ENCODE results near the gene TECRL.

Gene TECRL, protein sequence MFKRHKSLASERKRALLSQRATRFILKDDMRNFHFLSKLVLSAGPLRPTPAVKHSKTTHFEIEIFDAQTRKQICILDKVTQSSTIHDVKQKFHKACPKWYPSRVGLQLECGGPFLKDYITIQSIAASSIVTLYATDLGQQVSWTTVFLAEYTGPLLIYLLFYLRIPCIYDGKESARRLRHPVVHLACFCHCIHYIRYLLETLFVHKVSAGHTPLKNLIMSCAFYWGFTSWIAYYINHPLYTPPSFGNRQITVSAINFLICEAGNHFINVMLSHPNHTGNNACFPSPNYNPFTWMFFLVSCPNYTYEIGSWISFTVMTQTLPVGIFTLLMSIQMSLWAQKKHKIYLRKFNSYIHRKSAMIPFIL

DNA sequence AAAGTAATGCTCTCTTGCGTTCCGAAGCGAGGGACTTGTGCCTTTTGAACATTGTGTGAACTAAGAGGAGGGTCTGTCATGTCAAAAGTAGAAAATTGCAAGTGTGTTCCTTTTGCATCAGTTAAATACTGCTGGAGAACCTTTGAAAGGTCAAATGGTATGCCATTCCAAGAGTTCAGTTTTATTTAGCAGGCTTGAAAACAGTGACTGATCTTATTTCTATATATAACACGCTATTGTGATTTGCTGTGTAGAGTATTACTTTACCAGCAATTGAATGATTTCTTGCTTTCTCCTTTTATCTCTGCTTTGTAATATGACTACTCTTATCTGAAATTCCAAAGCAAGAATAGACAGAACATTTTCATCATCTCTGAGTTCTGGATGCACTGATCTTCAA is at the start of gene TECRL:
TECRL (minus strand) TSS at position 151 of the 400 bp plus-strand sequence; CDS start at position 52, 99 bp downstream.
- DNase-seq: no peak

GRCh38 chr4:64432674-64433073 is 23.4 kb upstream of the TECRL start:
- DNase-seq: no peak

DNA sequence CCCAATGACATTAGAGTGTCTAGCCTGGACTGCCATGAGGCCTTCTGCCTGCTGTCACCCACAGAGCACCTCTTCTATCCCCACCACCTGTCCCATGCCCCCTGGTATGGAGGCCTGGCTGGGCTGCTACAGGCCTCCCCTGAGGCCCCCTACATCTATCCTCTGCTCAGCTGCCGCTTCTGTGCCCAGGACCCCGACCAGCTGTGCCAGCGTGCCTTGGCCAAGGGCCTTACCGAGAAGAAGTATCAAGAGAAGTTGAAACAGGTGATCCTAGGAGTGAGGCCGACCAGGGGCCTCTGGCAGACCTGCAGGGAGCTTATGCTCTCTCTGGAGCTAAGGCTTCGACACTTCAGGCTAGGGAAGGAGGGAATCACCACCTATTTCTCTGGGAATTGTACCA is 21.7 kb upstream of the TECRL start:
- no peak for DNase-seq

DNA sequence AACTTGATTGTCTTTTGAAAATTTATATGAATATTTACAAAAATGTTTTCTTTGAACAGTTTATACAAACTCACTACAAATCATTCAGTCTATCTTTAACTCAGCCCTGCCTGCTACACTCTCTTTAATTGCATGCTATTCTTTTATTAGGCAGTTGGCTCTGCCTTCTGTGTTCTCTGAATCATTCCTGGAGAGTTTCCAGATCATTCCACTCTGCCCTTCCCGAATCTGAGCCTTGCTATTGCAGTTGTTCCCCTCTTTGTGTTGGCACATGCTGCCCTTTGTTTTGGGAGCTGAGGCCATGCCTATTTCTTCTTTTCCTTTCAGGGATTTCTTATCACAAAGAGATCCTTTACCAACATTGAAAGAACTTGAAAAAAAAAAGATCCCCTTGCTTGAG is 8.7 kb upstream of the TECRL start:
- DNase-seq: no peak

DNA sequence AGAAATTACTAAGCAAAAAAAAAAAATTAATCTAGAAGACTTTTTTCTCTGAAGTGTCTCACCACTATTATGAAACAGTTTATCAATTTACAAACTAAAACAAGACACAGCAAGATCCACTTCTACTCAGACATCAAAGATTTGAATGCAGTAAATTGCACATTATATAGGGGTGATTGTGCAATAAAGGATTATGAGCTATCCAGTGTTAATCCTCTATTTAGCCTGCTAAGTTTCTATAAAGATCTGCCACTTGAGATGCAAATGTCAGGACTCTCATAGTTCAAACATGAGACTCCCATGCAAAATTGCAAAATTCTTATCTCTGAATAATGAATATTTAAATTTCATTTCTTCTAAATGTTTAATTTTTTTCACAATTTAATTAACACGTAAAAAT is 2.2 kb downstream of the TECRL start:
- no peak for DNase-seq

DNA sequence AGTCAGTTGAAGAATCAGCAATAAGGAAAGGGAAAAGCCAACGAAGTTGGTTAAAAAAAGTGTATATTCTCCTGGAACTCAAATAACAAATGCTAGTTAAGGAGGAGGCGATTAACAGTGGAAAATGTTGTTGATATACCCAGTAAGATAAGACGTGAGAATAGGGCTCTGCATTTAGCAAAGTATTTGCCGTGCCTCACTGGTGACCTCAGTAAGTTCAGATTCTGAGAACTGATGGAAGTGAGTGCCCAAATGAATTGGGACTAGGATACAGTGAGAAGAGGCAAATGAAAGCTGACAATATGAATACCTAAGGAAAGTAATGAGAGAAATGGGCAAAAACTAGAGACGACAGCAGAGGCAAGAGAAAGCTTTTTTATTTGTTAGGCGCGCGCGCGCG is 3.5 kb downstream of the TECRL start:
- DNase-seq: no peak

- DNase-seq: no peak
These were observed 6.6 kb downstream of the TECRL start for GRCh38 chr4:64402684-64403083.

DNA sequence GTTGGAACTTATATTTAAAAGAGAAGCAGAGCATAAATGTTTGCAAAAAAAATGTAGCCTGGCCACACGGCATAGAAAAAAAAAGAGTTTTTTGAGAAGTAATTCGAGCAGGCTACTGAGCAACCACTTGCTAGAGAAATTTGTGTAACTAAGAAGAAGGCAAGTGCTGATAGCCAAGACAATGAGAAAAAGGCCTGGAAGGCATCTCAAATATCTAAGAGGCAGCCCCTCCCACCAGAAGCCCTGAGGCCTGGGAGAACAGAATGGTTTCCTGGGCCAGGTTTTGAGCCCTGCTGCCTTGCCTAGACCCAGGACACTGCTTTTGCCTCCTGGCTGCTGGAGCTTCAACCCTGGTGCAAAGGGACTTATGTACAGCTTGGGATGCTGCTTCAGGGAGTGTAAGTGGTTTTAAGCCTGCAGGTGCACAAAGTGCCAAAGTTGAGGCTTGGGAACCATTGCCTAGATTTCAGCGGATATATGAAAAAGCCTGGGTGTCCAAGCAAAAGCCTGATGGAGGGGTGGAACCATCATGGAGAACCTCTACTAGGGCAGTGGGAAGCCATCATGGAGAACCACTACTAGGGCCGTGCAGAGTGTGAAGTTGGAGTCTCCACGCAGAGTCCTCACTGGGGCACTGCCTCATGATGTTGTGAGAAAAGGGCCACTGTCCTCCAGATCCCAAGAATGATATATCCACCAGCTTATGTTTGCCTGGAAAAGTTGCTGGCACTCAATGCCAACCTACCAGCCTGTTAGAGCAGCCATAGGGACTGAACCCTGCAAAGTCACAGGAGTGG is 9.7 kb downstream of the TECRL start:
- DNase-seq: no peak

- DNase-seq: no peak
These were observed 14.8 kb downstream of the TECRL start for GRCh38 chr4:64394469-64394868.

GRCh38 chr4:64388252-64388651 is 21.0 kb downstream of the TECRL start:
- DNase-seq: no peak

- no peak for DNase-seq
These were observed 24.0 kb downstream of the TECRL start for GRCh38 chr4:64385220-64385619.

- DNase-seq: no peak
These were observed 24.7 kb downstream of the TECRL start for GRCh38 chr4:64384237-64385203.

DNA sequence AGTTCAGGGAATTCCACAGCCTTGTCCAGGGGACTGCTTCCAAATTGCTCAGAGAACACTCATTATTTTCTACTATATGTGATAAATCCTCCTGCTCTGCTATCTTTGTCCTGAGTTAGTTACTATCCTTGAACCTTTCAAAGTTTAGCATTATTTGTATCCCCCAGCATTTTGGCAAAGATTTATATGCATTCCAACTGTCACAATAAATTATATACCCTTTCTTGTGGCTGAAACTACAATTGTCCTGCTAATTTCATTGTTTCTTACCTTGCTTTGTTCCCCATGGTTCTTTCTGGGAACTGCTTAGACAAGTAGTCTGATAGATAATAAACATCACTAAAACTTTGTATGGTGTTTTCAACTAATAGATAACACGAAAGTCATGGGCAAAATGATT is 40.5 kb downstream of the TECRL start:
- DNase-seq: no peak

DNA sequence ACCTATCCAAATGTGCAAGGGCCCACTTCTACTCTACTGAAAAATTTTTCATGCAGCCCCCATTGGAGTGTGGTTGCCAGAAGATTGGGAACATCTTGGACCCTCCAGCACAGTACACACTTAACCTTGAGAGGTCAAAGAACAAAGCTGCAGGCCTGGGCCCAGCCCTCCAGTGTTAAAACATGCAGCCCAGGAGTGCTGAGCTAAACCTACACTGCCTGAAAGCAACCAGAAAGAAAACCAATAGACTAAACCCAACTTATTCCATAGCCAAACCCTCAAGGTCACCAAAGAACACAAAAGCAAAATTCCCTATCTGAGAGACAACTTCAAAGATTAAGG is 47.9 kb downstream of the TECRL start:
- DNase-seq: no peak

- no peak for DNase-seq
These were observed 48.4 kb downstream of the TECRL start for GRCh38 chr4:64360664-64361398.

DNA sequence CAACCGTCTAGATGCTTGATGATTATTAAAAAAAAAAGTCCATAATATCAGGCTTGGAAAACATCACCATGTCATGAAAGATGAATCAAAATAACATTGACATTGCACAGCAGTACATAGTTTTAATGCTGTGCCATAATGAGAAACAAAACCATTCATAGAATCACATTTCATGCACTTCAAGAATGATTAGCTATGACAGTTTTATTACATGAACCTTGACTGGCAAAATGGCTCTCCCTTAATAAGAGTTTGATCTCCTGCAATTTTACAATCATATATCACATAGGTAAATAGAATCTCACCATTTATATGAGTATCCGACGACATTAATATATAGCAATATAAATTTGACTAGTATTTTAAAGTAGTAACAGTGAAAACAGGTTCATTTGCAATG is 49.8 kb downstream of the TECRL start:
- DNase-seq: no peak

GRCh38 chr4:64353904-64354303 is 55.3 kb downstream of the TECRL start:
- no peak for DNase-seq

GRCh38 chr4:64341711-64342110 is 67.5 kb downstream of the TECRL start:
- DNase-seq: no peak

DNA sequence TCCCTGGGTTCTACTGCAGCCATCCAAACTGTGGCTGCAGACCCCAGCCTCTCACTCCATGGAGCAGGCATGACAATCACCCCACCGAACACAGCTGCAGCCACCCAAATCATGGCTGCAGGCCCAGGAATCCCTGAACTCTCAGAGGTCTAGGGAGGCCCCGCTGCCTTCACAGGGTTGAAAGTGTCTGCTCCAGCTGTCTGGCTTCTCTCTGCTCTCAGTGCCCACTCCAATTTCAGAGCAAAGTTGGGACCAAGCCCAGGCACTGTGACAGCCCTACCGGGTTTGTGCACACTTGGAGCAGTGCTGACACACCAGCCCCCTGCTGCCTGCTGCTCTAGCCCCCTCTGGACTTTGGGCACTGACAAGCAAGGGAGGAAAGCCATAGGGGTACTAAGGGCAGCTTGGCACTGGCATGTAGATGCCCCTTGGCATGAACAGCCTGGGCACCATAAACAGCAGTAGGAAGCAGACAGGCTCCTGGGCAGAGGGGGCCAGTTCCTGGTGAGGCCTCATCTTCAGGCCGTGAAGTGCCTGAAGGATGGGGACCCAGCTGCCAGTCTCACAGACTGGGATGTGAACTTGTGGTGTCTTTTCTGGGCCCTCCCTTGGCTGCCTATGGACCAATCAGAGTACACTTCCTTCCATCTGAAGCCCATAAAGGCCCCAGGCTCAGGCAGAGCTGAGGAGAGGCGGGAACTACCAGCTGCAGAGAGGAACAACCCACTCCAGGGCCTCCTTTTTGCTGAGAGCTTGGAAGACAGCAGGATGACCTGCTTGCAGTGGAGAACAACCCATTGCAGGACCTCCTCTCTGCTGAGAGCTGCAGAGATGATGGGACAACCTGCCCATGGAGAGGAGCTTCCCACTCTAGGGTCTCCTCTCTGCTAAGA is 68.8 kb downstream of the TECRL start:
- no peak for DNase-seq

- DNase-seq: no peak
These were observed 74.3 kb downstream of the TECRL start for GRCh38 chr4:64334964-64335363.

DNA sequence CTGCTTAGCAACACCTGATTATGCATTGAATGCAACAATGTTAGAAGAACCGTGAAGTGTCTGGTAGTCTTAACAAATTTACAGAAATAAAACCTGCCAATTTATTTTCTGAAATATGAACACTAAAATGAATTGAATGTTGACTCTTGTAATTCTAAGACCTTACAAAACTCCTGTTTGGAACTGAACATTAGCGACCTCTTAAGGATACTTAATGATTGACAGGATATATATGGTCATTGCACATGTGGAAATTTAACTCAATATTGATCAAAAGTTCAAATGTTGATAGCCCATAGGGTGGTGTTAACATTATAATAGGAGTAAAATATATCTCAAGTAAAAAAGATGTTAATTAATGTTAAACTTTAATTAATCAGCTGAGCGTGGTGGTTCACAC is 79.1 kb downstream of the TECRL start:
- no peak for DNase-seq

DNA sequence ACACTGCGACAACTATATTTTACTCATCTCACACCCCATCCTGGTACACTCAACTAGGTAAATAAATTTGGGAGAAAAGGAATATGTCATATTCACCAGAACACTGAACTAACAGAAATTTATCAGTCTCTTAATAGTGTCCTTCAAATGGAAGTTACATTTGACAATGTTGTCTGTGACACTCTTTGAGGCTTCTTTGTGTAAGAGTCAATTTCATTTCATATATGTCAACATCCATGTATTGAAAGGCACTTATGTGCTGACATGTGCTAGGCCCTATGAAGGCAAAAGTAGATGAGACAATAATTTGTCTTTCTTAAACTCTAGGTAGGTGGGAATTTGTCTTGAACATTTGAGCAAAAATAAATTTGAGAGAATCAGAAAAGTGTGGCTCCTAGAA is 82.0 kb downstream of the TECRL start:
- no peak for DNase-seq

Data from CD4-positive, alpha-beta T cell treated with Interleukin-4 for 4 hours (primary cell).